NCI-H748 treated with DMSO at 0.1 percent for 48 hours (cell line): ENCODE results near the gene CCT3.
"Not testable (repeated sequence)": the region's sequence is repeated elsewhere in the genome, so short reads cannot be mapped to it uniquely, and the experiment has no call there.

Experiments
- DNase-seq: peaks from one replicate; lab custom pipeline; 2025; lab: John Stamatoyannopoulos, UW

Gene CCT3

DNA sequence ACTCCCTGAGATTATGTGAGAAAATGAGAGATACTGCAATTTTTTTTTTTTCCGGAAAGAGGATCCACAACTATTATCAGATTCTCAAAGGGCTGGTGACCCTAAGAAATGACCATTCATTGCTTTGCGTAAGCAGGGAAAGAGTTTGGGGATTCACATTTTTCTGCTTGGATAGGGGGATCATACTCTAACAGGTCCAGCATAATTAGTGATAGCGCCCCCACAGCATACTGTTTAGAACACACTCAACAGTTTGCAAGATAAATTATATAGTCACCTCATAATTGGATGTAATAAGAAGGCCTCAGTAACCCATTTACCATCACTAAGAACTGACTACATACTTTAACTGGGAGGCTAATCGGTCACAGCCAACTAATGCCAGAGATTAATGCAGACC lies 1.9 kb downstream of the CCT3 start:
- DNase-seq, result no peak

DNA sequence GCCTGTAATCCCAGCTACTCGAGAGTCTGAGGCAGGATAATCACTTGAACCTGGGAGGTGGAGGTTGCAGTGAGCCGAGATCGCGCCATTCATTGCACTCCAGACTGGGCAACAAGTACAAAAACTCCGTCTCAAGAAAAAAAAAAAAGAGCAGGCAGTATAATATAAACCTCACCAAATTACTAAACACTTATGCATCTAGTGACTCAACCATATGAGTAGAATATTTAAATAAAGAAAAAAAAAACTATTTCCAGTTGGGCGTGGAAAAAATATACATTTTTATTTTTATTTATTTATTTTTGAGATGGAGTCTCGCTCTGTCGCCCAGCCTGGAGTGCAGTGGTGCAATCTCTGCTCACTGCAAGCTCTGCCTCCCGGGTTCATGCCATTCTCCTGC lies 14.9 kb downstream of the CCT3 start:
- not testable (repeated sequence) for DNase-seq

DNA sequence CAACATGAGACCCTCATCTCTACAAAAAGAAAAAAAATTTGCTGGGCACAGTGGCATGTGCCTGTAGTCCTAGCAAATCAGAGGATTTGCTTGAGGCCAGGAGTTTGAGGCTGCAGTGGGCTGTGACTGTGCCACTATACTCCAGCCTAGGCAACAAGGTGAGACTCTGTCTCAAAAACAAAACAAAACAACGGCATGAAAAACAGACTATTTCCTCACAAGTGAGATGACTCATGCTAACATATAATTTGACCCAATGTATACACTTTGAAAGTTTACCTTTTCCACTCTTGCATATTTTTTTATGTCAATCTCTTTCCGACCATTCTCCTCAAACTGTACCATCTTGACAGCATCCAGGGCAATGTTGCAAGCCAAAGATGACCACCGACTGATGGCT lies 17.5 kb downstream of the CCT3 start:
- no peak for DNase-seq

- DNase-seq, result no peak
Measured at GRCh38 chr1:156319664-156320063, 18.4 kb downstream of the CCT3 start.

GRCh38 chr1:156316909-156317308 lies 21.2 kb downstream of the CCT3 start:
- no peak for DNase-seq

DNA sequence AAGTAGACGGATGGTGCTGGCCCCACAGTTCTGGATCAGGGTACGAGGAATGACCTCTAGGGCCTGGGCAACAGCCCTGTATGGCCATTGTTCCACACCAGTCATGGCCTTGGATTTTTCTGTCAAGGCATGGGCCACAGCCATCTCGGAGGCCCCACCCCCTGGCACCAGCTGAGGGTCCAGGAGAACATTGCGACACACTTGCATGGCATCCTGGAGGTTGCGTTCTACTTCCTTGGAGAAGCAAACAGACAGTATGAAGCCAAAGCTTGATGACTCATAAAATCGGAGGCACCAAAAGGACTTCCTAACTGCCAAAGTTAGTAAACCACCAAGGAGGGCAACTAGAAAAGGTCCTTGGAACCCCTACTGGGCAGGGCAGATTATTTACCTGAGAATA lies 27.1 kb downstream of the CCT3 start:
- DNase-seq, result no peak

- DNase-seq, result no peak
Measured at GRCh38 chr1:156308078-156308477, 30.0 kb downstream of the CCT3 start.

GRCh38 chr1:156305215-156305614 lies 32.9 kb downstream of the CCT3 start:
- DNase-seq, result no peak

DNA sequence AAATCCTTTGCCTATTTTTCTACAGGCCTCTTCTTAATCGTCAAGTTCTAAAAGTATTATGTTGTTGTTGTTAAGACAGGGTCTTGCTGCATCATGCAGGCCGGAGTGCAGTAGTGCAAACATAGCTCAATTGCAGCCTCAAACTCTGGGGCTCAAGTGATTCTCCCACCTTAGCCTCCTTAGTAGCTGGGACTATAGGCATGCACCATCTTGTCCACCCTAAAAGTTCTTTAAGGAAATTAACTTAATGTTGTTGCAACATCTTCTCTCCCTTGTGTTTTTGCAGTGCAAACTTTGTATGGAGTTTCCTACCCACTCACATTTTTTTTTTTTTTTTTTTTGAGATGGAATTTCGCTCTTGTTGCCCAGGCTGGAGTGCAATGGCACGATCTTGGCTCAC lies 34.9 kb downstream of the CCT3 start:
- DNase-seq, result no peak

GRCh38 chr1:156298852-156299357 lies 39.2 kb downstream of the CCT3 start, which contains the start of gene VHLL:
VHLL (minus strand) TSS chr1:156299307; CDS start chr1:156299189, 118 bp downstream.
- no peak for DNase-seq

GRCh38 chr1:156295391-156295947 lies 42.6 kb downstream of the CCT3 start, which contains the start of gene GLMP:
GLMP (minus strand) TSS chr1:156295679; CDS start chr1:156295645, 34 bp downstream.
- DNase-seq, result peak; percentile 23

GRCh38 chr1:156293895-156294294 lies 44.2 kb downstream of the CCT3 start:
- DNase-seq, result no peak

DNA sequence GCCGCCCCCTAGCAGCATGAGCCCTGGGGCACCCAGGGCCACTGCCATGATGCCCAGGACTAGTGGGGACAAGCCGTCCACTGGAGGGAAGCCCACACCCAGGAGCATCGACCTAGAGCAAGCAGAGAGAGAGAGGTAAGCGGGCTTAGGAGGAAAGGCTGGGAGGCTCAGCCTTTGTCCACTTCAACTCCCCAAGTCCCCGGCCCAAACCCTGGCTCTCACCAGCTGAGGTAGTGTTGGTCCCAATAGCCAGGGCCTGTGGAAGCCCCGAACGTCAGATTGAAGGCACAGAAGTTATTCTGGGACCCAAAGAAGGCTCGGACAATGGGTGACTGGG lies 45.0 kb downstream of the CCT3 start:
- no peak for DNase-seq

GRCh38 chr1:156291226-156292061 lies 46.6 kb downstream of the CCT3 start:
- DNase-seq, result peak; percentile 71

DNA sequence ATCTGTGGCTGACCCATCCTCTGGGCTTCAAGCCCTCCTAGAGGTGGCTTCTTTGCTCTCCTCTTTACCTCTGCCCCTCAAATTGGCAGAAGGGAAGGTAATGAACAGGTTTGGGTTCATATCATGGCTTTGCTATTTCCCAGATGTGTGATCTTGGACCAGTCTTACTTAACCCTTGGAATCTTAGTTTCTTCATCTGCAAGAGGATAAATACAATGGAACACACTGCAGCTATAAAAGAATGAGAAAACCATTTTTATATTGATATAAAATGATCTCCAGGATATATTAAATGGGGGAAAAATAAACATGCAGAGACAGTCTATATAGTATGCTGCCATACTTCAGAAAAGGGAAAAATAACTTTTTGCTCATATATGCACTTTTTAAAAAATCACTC lies 48.2 kb downstream of the CCT3 start:
- DNase-seq, result no peak

DNA sequence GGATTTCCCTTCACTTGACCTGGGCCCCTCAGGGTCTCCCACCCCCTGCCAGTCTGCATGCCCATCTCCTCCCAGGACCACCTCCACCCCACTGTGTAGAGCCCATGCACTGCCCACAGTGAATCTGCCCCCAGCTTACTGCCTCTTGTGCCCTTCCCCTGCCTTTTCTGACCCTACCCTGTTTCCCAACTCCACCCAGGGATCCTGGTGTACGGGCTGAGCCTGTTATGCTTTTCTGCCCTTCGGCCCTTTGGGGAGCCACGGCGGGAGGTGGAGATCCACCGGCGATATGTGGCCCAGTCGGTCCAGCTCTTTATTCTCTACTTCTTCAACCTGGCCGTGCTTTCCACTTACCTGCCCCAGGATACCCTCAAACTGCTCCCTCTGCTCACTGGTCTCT lies 52.0 kb downstream of the CCT3 start:
- no peak for DNase-seq

DNA sequence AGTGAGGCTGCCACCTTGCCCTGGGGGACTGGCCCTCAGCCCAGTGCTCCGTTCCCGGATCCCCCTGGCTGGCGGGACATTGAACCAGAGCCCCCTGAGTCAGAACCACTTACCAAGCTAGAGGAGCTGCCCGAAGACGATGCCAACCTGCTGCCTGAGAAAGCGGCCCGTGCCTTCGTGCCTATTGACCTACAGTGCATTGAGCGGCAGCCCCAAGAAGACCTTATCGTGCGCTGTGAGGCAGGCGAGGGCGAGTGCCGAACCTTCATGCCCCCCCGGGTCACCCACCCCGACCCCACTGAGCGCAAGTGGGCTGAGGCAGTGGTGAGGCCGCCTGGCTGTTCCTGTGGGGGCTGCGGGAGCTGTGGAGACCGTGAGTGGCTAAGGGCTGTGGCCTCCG lies 52.7 kb downstream of the CCT3 start:
- no peak for DNase-seq

DNA sequence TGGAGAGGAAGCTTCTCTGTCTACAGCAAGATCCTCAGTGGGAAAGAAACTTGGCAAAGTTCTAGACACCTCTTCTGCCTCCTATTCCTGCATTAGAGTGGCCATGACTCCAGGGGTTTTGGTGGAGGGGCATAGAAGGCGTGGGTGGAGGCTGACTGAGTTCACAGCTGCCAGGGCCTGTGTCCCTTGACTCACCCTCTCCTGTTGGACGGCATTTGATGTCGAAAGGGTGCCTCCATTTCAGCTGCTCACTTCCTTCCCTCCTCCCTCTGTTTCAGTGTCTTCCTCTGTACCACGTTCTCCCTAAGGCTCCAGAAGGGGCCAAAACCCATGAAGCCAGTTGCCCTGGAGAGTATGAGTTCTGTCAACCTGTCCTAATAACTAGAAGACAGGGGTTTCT lies 53.3 kb downstream of the CCT3 start:
- no peak for DNase-seq

GRCh38 chr1:156284112-156284511 lies 54.0 kb downstream of the CCT3 start, which contains the start of gene TMEM79:
TMEM79 (plus strand) TSS chr1:156284325; CDS start chr1:156285227, 902 bp downstream.
- no peak for DNase-seq

DNA sequence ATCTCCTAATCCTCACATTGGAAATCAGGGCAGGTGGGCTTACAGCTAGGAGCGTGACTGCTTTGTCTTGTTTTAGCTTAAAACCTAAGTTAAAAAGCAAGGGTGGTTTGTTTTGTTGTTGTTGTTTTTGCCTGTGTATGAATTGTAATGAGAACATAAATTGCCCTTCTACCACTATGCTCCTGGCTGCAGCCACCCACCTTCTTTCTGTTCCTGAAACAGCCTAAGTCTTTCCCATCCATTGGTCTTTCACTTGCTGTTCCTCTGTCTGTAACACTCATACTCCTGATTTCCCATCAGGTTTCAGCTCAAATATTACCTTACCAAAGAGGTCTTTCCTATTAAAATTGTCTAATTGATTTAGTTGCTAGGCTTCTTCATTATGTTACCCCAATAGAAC lies 54.6 kb downstream of the CCT3 start:
- DNase-seq, result no peak

- peak; percentile 94 for DNase-seq
Measured at GRCh38 chr1:156282479-156283222, 55.4 kb downstream of the CCT3 start, which contains the start of gene SMG5. SMG5 (minus strand) TSS chr1:156282825; CDS start chr1:156282680, 145 bp downstream.

GRCh38 chr1:156281693-156282478 lies 56.2 kb downstream of the CCT3 start:
- no peak for DNase-seq
